WTC11 (cell line): Measurements from ENCODE around the gene MAP4.

Source experiments
- TF ChIP-seq, protein P1 (sequence below): fragments of 200-600 bp; IDR thresholded peaks from 2 replicates; pipeline ENCODE4 v1.8.0; 2022; ENCODE audit warnings: antibody characterized with exemption
- TF ChIP-seq, protein P2 (sequence below): sonication (generic); formaldehyde crosslinking; IDR thresholded peaks from 2 replicates; pipeline ENCODE4 v1.8.1; 2022; ENCODE audit warnings: low read depth, missing genetic modification reagents, borderline replicate concordance

DNA sequence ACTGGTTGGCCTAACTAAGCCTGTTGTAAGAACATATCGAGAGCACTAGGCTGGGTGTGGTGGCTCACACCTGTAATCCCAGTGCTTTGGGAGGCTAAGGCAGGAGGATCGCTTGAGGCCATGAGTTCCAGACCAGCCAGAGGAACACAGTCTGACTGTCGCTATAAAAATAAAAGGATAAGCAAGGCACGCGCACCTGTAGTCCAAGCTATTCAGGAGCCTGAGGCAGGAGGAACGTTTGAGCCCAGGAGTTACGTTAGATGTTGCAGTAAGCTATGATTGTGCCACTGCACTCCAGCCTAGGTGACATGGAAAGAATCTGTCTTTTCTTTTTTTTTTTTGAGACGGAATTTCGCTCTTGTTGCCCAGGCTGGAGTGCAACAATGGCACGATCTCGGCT is 24.9 kb downstream of the MAP4 start:
- TF ChIP-seq, protein P1, sequence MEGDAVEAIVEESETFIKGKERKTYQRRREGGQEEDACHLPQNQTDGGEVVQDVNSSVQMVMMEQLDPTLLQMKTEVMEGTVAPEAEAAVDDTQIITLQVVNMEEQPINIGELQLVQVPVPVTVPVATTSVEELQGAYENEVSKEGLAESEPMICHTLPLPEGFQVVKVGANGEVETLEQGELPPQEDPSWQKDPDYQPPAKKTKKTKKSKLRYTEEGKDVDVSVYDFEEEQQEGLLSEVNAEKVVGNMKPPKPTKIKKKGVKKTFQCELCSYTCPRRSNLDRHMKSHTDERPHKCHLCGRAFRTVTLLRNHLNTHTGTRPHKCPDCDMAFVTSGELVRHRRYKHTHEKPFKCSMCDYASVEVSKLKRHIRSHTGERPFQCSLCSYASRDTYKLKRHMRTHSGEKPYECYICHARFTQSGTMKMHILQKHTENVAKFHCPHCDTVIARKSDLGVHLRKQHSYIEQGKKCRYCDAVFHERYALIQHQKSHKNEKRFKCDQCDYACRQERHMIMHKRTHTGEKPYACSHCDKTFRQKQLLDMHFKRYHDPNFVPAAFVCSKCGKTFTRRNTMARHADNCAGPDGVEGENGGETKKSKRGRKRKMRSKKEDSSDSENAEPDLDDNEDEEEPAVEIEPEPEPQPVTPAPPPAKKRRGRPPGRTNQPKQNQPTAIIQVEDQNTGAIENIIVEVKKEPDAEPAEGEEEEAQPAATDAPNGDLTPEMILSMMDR = no peak
- TF ChIP-seq, protein P2, sequence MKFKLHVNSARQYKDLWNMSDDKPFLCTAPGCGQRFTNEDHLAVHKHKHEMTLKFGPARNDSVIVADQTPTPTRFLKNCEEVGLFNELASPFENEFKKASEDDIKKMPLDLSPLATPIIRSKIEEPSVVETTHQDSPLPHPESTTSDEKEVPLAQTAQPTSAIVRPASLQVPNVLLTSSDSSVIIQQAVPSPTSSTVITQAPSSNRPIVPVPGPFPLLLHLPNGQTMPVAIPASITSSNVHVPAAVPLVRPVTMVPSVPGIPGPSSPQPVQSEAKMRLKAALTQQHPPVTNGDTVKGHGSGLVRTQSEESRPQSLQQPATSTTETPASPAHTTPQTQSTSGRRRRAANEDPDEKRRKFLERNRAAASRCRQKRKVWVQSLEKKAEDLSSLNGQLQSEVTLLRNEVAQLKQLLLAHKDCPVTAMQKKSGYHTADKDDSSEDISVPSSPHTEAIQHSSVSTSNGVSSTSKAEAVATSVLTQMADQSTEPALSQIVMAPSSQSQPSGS (CRISPR knock-in tag) = no peak
